WTC11 (cell line): Measurements from ENCODE around the gene FAM76B. TPM values are rescaled to one million over a fixed set of nuclear protein-coding genes. Genes with fewer than 3 reads are reported as not detected.

Experiments
- total RNA-seq: library from RNA; stranded (reverse); gene quantifications from 3 replicates; pipeline ENCODE4 v1.2.3, GENCODE V29; 2021

The FAM76B gene
- total RNA-seq, 1 experiment from 2014 or later: 30.0 TPM

Other genes with a start within 250 kb of the FAM76B start
- gene CEP57, start 716 bp upstream of the FAM76B start, total RNA-seq: 67.6 to 70.7 TPM (median 70.2 TPM) in 3 replicates
- 43.6 to 49.8 TPM (median 45.6 TPM) in 3 replicates for gene MTMR2, start 134.3 kb upstream of the FAM76B start, total RNA-seq